Stimulated activated CD8-positive, alpha-beta memory T cell treated with anti-CD3 and anti-CD28 coated beads, Interleukin-2, amount 100 ng/mL, for 1 hour (primary cell): ENCODE results near the gene AFP.
"Not testable (repeated sequence)": the region's sequence is repeated elsewhere in the genome, so short reads cannot be mapped to it uniquely, and the experiment has no call there.

Experiments
- DNase-seq, 2 donors: peaks; one replicate each; pipeline ENCODE4 v3.0.0-alpha.2; 2020; ENCODE audit warnings: low read depth in 2 of 2

The AFP gene

GRCh38 chr4:73435984-73436383 lies at the start of gene AFP:
Gene AFP, plus strand, starts transcription at chr4:73436221. Its CDS starts 42 bp downstream, at chr4:73436263.
- DNase-seq = no peak

DNA sequence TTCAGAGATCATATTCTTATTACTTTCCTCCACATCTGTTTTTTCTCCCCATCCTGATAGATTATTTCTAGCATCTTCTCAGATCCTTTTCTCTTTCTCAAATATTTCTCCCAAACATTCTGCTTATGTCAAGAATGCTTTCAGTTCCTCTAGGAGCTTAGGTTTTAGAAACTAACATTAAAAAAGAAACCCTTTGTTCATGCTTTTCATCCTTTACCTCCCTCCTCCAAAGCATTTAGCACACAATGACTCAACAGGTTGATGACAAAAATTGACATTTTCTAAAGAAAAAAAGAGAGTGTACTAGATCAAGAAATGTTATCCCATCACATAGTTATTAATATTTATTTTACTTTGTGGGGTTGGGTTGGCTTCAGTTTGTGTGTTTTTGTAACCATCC lies 48.5 kb upstream of the AFP start:
- no peak for DNase-seq

DNA sequence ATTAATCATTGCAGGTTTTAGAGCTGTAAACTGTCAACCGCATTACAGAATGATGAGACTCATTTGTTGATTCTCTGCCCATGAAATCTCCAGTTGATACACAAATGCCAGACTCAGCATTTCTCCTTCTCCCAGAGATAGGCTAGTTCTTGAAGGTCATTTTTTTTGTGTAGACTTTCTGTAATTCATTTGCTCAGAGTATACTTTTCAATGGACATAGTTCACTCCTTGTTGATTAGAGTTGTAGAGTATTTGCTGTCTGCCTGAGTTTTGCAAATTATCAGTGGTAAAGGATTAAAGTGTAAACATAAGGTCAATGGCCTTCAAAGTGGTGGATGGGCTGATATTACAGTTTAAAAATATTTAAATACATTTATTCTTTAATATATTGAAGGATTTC lies 47.1 kb upstream of the AFP start:
- no peak for DNase-seq

- not testable (repeated sequence) for DNase-seq
Measured at GRCh38 chr4:73389663-73390062, 46.4 kb upstream of the AFP start.

- DNase-seq = no peak
Measured at GRCh38 chr4:73391774-73392173, 44.2 kb upstream of the AFP start.

DNA sequence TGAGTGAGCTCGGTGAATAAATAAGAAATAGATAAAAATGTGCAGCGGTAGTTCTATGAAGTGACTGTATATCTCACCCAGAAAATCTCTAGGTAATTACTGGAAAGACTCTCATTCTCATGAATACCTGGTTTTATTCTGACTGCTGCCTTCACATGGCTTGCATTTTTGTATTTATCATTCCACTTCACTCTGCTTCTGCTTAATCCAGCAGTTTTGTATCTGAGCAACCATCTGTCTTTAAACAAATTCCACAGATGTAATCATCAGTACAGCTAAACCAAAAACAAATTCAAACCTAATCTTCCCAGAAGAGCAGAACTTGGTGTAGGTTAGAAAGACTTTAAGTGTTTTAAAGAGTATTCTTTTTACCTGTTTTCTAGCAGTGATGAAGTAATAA lies 43.1 kb upstream of the AFP start:
- no peak for DNase-seq

DNA sequence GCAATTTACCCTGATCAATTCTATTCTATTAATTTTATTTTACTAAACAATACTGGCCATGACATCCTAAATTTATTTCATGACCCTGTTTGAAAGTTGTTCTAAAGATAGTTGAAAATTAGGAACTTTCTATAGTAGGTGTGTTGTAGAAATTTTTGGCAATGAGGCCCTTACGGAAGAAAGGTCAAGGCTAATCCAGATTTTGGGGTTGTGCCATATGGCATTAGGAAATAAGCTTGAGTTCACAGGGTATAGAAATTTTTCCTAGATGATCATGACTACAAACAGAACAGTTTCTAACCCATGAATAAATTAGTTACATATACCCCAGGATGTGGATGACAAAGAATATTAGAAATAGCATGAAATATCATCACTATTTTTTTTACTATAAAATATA lies 39.7 kb upstream of the AFP start:
- no peak for DNase-seq

- no peak for DNase-seq
Measured at GRCh38 chr4:73396993-73397972, 38.7 kb upstream of the AFP start.

GRCh38 chr4:73401412-73401811 lies 34.6 kb upstream of the AFP start:
- no peak for DNase-seq

GRCh38 chr4:73404042-73404441 lies 32.0 kb upstream of the AFP start, which contains the start of gene ALB:
Gene ALB, plus strand, starts transcription at chr4:73404287. Its CDS starts 41 bp downstream, at chr4:73404328.
- DNase-seq = no peak

DNA sequence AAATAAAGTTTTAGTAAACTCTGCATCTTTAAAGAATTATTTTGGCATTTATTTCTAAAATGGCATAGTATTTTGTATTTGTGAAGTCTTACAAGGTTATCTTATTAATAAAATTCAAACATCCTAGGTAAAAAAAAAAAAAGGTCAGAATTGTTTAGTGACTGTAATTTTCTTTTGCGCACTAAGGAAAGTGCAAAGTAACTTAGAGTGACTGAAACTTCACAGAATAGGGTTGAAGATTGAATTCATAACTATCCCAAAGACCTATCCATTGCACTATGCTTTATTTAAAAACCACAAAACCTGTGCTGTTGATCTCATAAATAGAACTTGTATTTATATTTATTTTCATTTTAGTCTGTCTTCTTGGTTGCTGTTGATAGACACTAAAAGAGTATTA lies 31.6 kb upstream of the AFP start:
- DNase-seq = no peak

GRCh38 chr4:73405138-73405537 lies 30.9 kb upstream of the AFP start:
- DNase-seq = no peak

DNA sequence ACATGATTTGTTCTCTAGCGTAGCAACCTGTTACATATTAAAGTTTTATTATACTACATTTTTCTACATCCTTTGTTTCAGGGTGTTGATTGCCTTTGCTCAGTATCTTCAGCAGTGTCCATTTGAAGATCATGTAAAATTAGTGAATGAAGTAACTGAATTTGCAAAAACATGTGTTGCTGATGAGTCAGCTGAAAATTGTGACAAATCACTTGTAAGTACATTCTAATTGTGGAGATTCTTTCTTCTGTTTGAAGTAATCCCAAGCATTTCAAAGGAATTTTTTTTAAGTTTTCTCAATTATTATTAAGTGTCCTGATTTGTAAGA lies 29.5 kb upstream of the AFP start:
- DNase-seq = no peak

- no peak for DNase-seq
Measured at GRCh38 chr4:73407227-73407673, 28.8 kb upstream of the AFP start.

DNA sequence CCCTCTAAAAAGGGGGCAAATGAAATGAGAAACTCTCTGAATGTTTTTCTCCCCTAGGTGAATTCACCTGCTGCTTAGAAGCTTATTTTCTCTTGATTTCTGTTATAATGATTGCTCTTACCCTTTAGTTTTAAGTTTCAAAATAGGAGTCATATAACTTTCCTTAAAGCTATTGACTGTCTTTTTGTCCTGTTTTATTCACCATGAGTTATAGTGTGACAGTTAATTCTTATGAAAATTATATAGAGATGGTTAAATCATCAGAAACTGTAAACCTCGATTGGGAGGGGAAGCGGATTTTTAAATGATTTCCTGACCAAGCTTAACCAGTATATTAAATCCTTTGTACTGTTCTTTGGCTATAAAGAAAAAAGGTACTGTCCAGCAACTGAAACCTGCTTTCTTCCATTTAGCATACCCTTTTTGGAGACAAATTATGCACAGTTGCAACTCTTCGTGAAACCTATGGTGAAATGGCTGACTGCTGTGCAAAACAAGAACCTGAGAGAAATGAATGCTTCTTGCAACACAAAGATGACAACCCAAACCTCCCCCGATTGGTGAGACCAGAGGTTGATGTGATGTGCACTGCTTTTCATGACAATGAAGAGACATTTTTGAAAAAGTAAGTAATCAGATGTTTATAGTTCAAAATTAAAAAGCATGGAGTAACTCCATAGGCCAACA lies 27.7 kb upstream of the AFP start:
- DNase-seq = no peak

DNA sequence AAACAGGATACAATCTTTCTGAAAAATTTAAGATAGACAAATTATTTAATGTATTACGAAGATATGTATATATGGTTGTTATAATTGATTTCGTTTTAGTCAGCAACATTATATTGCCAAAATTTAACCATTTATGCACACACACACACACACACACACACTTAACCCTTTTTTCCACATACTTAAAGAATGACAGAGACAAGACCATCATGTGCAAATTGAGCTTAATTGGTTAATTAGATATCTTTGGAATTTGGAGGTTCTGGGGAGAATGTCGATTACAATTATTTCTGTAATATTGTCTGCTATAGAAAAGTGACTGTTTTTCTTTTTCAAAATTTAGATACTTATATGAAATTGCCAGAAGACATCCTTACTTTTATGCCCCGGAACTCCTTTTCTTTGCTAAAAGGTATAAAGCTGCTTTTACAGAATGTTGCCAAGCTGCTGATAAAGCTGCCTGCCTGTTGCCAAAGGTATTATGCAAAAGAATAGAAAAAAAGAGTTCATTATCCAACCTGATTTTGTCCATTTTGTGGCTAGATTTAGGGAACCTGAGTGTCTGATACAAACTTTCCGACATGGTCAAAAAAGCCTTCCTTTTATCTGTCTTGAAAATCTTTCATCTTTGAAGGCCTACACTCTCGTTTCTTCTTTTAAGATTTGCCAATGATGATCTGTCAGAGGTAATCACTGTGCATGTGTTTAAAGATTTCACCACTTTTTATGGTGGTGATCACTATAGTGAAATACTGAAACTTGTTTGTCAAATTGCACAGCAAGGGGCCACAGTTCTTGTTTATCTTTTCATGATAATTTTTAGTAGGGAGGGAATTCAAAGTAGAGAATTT lies 26.8 kb upstream of the AFP start:
- no peak for DNase-seq

DNA sequence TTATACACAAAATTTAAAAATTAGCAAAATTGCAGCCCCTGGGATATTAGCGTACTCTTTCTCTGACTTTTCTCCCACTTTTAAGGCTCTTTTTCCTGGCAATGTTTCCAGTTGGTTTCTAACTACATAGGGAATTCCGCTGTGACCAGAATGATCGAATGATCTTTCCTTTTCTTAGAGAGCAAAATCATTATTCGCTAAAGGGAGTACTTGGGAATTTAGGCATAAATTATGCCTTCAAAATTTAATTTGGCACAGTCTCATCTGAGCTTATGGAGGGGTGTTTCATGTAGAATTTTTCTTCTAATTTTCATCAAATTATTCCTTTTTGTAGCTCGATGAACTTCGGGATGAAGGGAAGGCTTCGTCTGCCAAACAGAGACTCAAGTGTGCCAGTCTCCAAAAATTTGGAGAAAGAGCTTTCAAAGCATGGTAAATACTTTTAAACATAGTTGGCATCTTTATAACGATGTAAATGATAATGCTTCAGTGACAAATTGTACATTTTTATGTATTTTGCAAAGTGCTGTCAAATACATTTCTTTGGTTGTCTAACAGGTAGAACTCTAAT lies 26.0 kb upstream of the AFP start:
- DNase-seq = no peak

DNA sequence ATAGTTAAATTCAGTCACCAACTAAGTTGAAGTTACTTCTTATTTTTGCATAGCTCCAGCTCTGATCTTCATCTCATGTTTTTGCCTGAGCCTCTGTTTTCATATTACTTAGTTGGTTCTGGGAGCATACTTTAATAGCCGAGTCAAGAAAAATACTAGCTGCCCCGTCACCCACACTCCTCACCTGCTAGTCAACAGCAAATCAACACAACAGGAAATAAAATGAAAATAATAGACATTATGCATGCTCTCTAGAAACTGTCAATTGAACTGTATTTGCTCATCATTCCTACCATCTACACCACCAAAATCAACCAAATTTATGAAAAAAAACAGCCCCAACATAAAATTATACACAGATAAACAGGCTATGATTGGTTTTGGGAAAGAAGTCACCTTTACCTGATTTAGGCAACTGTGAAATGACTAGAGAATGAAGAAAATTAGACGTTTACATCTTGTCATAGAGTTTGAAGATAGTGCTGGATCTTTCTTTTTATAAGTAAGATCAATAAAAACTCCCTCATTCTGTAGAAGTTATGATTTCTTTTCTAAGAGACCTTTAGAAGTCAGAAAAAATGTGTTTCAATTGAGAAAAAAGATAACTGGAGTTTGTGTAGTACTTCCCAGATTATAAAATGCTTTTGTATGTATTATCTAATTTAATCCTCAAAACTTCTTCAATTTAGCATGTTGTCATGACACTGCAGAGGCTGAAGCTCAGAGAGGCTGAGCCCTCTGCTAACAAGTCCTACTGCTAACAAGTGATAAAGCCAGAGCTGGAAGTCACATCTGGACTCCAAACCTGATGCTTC lies 24.9 kb upstream of the AFP start:
- no peak for DNase-seq

GRCh38 chr4:73411731-73412414 lies 24.1 kb upstream of the AFP start:
- no peak for DNase-seq

DNA sequence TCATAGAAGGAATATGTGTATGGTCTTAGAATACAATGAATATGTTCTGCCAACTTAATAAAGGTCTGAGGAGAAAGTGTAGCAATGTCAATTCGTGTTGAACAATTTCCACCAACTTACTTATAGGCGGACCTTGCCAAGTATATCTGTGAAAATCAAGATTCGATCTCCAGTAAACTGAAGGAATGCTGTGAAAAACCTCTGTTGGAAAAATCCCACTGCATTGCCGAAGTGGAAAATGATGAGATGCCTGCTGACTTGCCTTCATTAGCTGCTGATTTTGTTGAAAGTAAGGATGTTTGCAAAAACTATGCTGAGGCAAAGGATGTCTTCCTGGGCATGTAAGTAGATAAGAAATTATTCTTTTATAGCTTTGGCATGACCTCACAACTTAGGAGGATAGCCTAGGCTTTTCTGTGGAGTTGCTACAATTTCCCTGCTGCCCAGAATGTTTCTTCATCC lies 22.7 kb upstream of the AFP start:
- DNase-seq = no peak
